SK-N-SH (cell line): ENCODE measurements around the gene ATG9A. TPM values are rescaled to one million over a fixed set of nuclear protein-coding genes. Genes with fewer than 3 reads are reported as not detected.
"Not testable (repeated sequence)": the region's sequence is repeated elsewhere in the genome, so short reads cannot be mapped to it uniquely, and the experiment has no call there.

Experiments used
- CTCF ChIA-PET: fragments of 300-600, 350-600 bp; formaldehyde crosslinking; extraction: SDS; loops from one replicate; lab custom pipeline; 2021; lab: Yijun Ruan, JAX
- POLR2A ChIA-PET: fragments of 350-600 bp; sonication (Branson Sonifier 250); formaldehyde crosslinking; extraction: SDS; loops from one replicate; lab custom pipeline; 2020; ENCODE audit warnings: antibody characterized with exemption, inconsistent platforms; lab: Yijun Ruan, JAX
- DNase-seq: peaks from one replicate; pipeline ENCODE4 v3.0.0; 2012
- H2AFZ ChIP-seq: fragments of 200-600 bp; sonication (generic); 2 replicates; pipeline ENCODE4 v1.8.1; 2016; ENCODE audit warnings: antibody characterized with exemption, mild to moderate bottlenecking, low read depth
- H3F3A ChIP-seq: fragments of 200-600 bp; sonication (generic); replicated peaks from 2 replicates; pipeline ENCODE3; 2016; ENCODE audit warnings: antibody characterized with exemption, mild to moderate bottlenecking; ENCODE audit not compliant: insufficient read depth
- H3K27ac ChIP-seq, 2 experiments: fragments of 200-500 bp in 1 of 2; fragments of 200-600 bp in 1 of 2; sonication (Bioruptor generic) in 1 of 2; sonication (generic), shearing (Covaris generic) in 1 of 2; 2 replicates each; pipeline versions ENCODE4 v1.5.1 to v1.6.1; 2014 to 2016; ENCODE audit warnings: low read depth in 2 of 2, inconsistent platforms in 1 of 2, low read length in 1 of 2, mild to moderate bottlenecking in 1 of 2, mixed read lengths in 1 of 2
- H3K27me3 ChIP-seq: fragments of 200-600 bp; sonication (generic), shearing (Covaris generic); 2 replicates; pipeline ENCODE4 v1.6.1; 2016; ENCODE audit warnings: mixed run types; ENCODE audit not compliant: insufficient read depth
- H3K36me3 ChIP-seq, 2 experiments: fragments of 200-500 bp in 1 of 2; fragments of 200-600 bp in 1 of 2; sonication (Bioruptor generic) in 1 of 2; sonication (generic) in 1 of 2; replicated peaks in 1 of 2; 2 replicates each; pipeline versions ENCODE3 to v1.5.1; 2014 to 2016; ENCODE audit warnings: low read length in 1 of 2, mild to moderate bottlenecking in 1 of 2; ENCODE audit not compliant: insufficient read depth in 2 of 2, control insufficient read depth in 1 of 2
- H3K4me1 ChIP-seq, 2 experiments: fragments of 200-500 bp in 1 of 2; fragments of 200-600 bp in 1 of 2; sonication (Bioruptor generic) in 1 of 2; sonication (generic), shearing (Covaris generic) in 1 of 2; 2 replicates each; pipeline versions ENCODE4 v1.5.1 to v1.6.1; 2014 to 2016; ENCODE audit warnings: low read depth in 1 of 2, low read length in 1 of 2, mixed run types in 1 of 2; ENCODE audit not compliant: insufficient read depth in 2 of 2, control insufficient read depth in 1 of 2
- H3K4me2 ChIP-seq: fragments of 200-600 bp; sonication (generic), shearing (Covaris generic); 2 replicates; pipeline ENCODE4 v1.6.1; 2017; ENCODE audit warnings: mixed run types
- H3K4me3 ChIP-seq, 2 experiments: fragments of 200-500 bp in 1 of 2; fragments of 200-600 bp in 1 of 2; sonication (Bioruptor generic) in 1 of 2; sonication (generic), shearing (Covaris generic) in 1 of 2; 2 replicates each; pipeline versions ENCODE4 v1.5.1 to v1.8.1; 2014 to 2016; ENCODE audit warnings: low read depth in 2 of 2, inconsistent platforms in 1 of 2, low read length in 1 of 2, mild to moderate bottlenecking in 1 of 2, mixed read lengths in 1 of 2, moderate library complexity in 1 of 2
- H3K79me2 ChIP-seq: fragments of 200-600 bp; sonication (generic); 2 replicates; pipeline ENCODE4 v1.8.1; 2017; ENCODE audit warnings: mild to moderate bottlenecking; ENCODE audit not compliant: insufficient read depth
- H3K9ac ChIP-seq: fragments of 200-600 bp; sonication (generic); 2 replicates; pipeline ENCODE4 v1.6.1; 2017; ENCODE audit warnings: mixed run types
- H3K9me2 ChIP-seq: fragments of 200-600 bp; sonication (generic); 2 replicates; pipeline ENCODE4 v1.6.1; 2017; ENCODE audit warnings: mixed run types
- H3K9me3 ChIP-seq: fragments of 200-600 bp; sonication (generic); 2 replicates; pipeline ENCODE4 v1.6.1; 2017; ENCODE audit warnings: mixed run types, mild to moderate bottlenecking, moderate library complexity
- H4K20me1 ChIP-seq: fragments of 200-600 bp; sonication (generic); 2 replicates; pipeline ENCODE4 v1.6.1; 2017; ENCODE audit warnings: mild to moderate bottlenecking, mixed run types; ENCODE audit not compliant: insufficient read depth
- CHD2 ChIP-seq: fragments of 150-350 bp; IDR thresholded peaks from 2 replicates; pipeline ENCODE4 v1.6.1; 2018; ENCODE audit warnings: low read length; ENCODE audit not compliant: partially characterized antibody
- GABPA ChIP-seq: IDR thresholded peaks from 2 replicates; pipeline ENCODE4 v1.4.0; 2012; ENCODE audit warnings: low read depth, mild to moderate bottlenecking
- GATA2 ChIP-seq: sonication (generic); formaldehyde crosslinking; IDR thresholded peaks from 2 replicates; pipeline ENCODE4 v1.5.0; 2020; ENCODE audit warnings: mild to moderate bottlenecking, missing genetic modification reagents
- JUND ChIP-seq: IDR thresholded peaks from 2 replicates; pipeline ENCODE4 v1.4.0; 2012
- MXI1 ChIP-seq: IDR thresholded peaks from 2 replicates; pipeline ENCODE4 v1.6.1; 2012; ENCODE audit warnings: mild to moderate bottlenecking, low read depth, low read length, improper control_type of control experiment
- POLR2AphosphoS5 ChIP-seq: IDR thresholded peaks from 2 replicates; pipeline ENCODE4 v1.6.1; 2012; ENCODE audit warnings: low read depth, low read length
- RAD21 ChIP-seq: IDR thresholded peaks from 2 replicates; pipeline ENCODE4 v1.6.1; 2012; ENCODE audit warnings: mild to moderate bottlenecking, low read length
- RCOR1 ChIP-seq: fragments of 150-350 bp; IDR thresholded peaks from 2 replicates; pipeline ENCODE4 v1.6.1; 2017; ENCODE audit warnings: antibody characterized with exemption, low read length
- REST ChIP-seq: IDR thresholded peaks from 2 replicates; pipeline ENCODE4 v1.6.1; 2012; ENCODE audit warnings: mild to moderate bottlenecking, low read depth, low read length, moderate library complexity
- RFX5 ChIP-seq: IDR thresholded peaks from 2 replicates; pipeline ENCODE4 v1.6.1; 2012; ENCODE audit warnings: mild to moderate bottlenecking, improper control_type of control experiment, low read length
- SMC3 ChIP-seq: IDR thresholded peaks from 2 replicates; pipeline ENCODE4 v1.6.1; 2012; ENCODE audit warnings: low read depth, low read length, improper control_type of control experiment
- TAF1 ChIP-seq: IDR thresholded peaks from 2 replicates; pipeline ENCODE4 v1.6.1; 2012; ENCODE audit warnings: low read depth, mild to moderate bottlenecking, low read length, moderate library complexity, borderline replicate concordance
- TCF12 ChIP-seq: IDR thresholded peaks from 2 replicates; pipeline ENCODE4 v1.4.0; 2012
- TEAD4 ChIP-seq: IDR thresholded peaks from 2 replicates; pipeline ENCODE4 v1.4.0; 2012; ENCODE audit warnings: mild to moderate bottlenecking, borderline replicate concordance; ENCODE audit not compliant: insufficient read depth
- USF1 ChIP-seq: IDR thresholded peaks from 2 replicates; pipeline ENCODE4 v1.4.0; 2012; ENCODE audit warnings: low read depth, borderline replicate concordance
- USF2 ChIP-seq: fragments of 150-350 bp; IDR thresholded peaks from 2 replicates; pipeline ENCODE4 v1.6.1; 2017; ENCODE audit warnings: antibody characterized with exemption, low read length, low read depth, borderline replicate concordance
- YY1 ChIP-seq: IDR thresholded peaks from 2 replicates; pipeline ENCODE4 v1.4.0; 2012; ENCODE audit warnings: low read depth, mild to moderate bottlenecking
- WGBS: methylation state at CpG from one replicate; pipeline ENCODE4 v1.1.6; 2017; ENCODE audit warnings: low lambda C conversion rate; 5-methylcytosine and 5-hydroxymethylcytosine counted together
- polyA plus RNA-seq, 3 experiments: library from polyadenylated mRNA; depleted of rRNA; stranded (reverse); fragments of >200 nt; gene quantifications; 2 replicates each; pipeline ENCODE4 v1.2.3, GENCODE V29; 2012
- TF ChIP-seq, protein P1 (sequence below): fragments of 150-350 bp; IDR thresholded peaks from 2 replicates; pipeline ENCODE4 v1.6.1; 2016; ENCODE audit warnings: mild to moderate bottlenecking, low read depth, low read length
- TF ChIP-seq, protein P2 (sequence below): fragments of 200-600 bp; sonication (generic); IDR thresholded peaks from 2 replicates; pipeline ENCODE4 v1.6.1; 2017; ENCODE audit warnings: antibody characterized with exemption, mild to moderate bottlenecking, moderate library complexity

The ATG9A gene
- polyA plus RNA-seq, 1 of the 3 experiments (the other 2 are of a cell fraction) = 29.6 TPM

DNA sequence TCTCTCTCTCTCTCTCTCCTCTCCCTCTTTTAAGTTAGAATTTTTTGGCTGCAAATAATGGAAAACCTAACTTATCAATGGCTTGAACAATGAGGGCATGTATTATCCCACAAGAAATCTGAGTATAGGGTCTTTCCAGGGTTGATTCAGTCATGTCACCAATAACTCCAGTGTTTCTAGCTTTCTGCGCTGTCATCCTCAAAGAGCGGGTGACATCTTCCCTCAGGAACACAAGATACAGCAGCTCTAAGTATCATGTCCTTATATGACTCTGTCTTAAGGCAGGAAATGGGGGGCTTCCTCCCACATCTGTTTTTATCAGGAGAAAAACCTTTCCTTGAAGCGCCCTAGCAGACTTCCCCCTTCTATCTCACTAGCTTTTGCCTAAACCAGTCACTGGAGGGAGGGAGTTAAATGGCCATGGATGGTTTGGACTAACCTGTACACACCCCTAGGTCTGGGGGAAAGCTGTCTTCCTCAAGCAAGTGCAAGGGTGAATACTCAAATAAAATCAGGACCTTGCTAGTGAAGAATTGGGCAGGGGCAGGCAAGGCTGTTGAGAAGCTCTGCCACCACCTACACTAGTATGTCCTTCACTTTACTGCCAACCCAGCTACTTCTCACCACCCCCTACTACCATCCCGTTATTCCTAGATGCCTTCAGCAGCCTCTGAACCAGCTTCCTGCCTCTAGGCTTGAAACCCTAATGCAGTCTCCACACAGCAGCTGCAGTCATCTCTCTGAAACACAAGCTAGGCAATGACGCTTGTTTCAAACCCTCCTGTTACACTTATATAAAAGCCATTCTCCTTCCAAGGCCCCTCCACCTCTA, 31.8 kb upstream of the ATG9A start:
- Histone ChIP-seq H3K9me3 (no peaks in the 10 kb centered on the region), H3K27ac (no peak overlapping the region), H2AFZ (no peak overlapping the region), H3K4me2 (no peak overlapping the region), H3K79me2 (no peaks in the 10 kb centered on the region), H3K27me3 (peaks cover 28% of the 10 kb centered on the region; the same call in 1 of the 2 replicates), H3K4me3 (no peak overlapping the region), H3K9ac (no peak overlapping the region), H3F3A (no peaks in the 10 kb centered on the region), H4K20me1 (no peaks in the 10 kb centered on the region), H3K4me1 (no peaks in the 10 kb centered on the region), H3K9me2 (no peaks in the 10 kb centered on the region), H3K36me3 (no peaks in the 10 kb centered on the region)
- CTCF ChIA-PET = interaction anchor here (1.1 to 3.5 kb wide), 4 partner anchors 9 to 33 kb away, joined by 3 to 20 read pairs (median 10); no protein-coding TSS in a partner anchor
- TF ChIP-seq, protein P1, sequence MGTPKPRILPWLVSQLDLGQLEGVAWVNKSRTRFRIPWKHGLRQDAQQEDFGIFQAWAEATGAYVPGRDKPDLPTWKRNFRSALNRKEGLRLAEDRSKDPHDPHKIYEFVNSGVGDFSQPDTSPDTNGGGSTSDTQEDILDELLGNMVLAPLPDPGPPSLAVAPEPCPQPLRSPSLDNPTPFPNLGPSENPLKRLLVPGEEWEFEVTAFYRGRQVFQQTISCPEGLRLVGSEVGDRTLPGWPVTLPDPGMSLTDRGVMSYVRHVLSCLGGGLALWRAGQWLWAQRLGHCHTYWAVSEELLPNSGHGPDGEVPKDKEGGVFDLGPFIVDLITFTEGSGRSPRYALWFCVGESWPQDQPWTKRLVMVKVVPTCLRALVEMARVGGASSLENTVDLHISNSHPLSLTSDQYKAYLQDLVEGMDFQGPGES = no peak
- no peak for TF ChIP-seq TEAD4
- no peak for TF ChIP-seq GABPA
- TF ChIP-seq MXI1 = no peak
- TF ChIP-seq RAD21 = no peak
- TF ChIP-seq SMC3 = no peak
- no peak for TF ChIP-seq TAF1
- TF ChIP-seq JUND = no peak
- no peak for TF ChIP-seq USF1
- no peak for TF ChIP-seq RFX5
- no peak for TF ChIP-seq GATA2 (CRISPR knock-in tag)
- no peak for TF ChIP-seq CHD2
- no peak for TF ChIP-seq POLR2AphosphoS5
- TF ChIP-seq USF2 = no peak
- no peak for TF ChIP-seq RCOR1
- TF ChIP-seq REST = no peak
- TF ChIP-seq YY1 = no peak
- TF ChIP-seq, protein P2, sequence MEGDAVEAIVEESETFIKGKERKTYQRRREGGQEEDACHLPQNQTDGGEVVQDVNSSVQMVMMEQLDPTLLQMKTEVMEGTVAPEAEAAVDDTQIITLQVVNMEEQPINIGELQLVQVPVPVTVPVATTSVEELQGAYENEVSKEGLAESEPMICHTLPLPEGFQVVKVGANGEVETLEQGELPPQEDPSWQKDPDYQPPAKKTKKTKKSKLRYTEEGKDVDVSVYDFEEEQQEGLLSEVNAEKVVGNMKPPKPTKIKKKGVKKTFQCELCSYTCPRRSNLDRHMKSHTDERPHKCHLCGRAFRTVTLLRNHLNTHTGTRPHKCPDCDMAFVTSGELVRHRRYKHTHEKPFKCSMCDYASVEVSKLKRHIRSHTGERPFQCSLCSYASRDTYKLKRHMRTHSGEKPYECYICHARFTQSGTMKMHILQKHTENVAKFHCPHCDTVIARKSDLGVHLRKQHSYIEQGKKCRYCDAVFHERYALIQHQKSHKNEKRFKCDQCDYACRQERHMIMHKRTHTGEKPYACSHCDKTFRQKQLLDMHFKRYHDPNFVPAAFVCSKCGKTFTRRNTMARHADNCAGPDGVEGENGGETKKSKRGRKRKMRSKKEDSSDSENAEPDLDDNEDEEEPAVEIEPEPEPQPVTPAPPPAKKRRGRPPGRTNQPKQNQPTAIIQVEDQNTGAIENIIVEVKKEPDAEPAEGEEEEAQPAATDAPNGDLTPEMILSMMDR = no peak
- no peak for TF ChIP-seq TCF12
- DNase-seq = no peak
- POLR2A ChIA-PET = interaction anchor here (0.7 to 1.6 kb wide), 3 partner anchors 15 to 87 kb away, joined by 3 to 4 read pairs (median 3); partner anchors contain the start of genes PTPRN and STK16
- 51% methylated on average over 5 of the region's 5 CpGs for WGBS

DNA sequence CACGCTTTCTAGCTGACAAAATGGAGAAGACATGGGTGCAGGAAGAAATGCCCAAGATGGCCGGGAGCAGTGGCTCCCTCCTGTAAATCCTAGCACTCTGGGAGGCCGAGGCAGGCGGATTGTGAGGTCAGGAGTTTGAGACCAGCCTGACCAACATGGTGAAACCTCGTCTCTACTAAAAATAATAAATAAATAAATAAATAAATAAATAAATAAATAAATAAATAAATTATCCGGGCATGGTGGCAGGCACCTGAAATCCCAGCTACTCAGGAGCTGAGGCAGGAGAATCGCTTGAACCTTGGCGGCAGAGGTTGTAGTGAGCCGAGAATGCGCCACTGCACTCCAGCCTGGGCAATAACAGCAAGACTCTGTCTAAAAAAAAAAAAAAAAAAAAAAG, 29.5 kb upstream of the ATG9A start:
- not testable (repeated sequence) for H4K20me1 ChIP-seq, H2AFZ ChIP-seq, H3K4me3 ChIP-seq, H3K4me2 ChIP-seq, H3K79me2 ChIP-seq, H3K27ac ChIP-seq, H3K36me3 ChIP-seq, H3K9me2 ChIP-seq, DNase-seq, H3K4me1 ChIP-seq, H3K9ac ChIP-seq, H3F3A ChIP-seq, H3K9me3 ChIP-seq
- 47% methylated on average over 10 of the region's 10 CpGs for WGBS
- CTCF ChIA-PET = interaction anchor here (0.8 to 1.2 kb wide), 4 partner anchors 19 to 99 kb away, joined by 3 to 5 read pairs (median 4); no protein-coding TSS in a partner anchor
- POLR2A ChIA-PET = interaction anchor here (0.6 kb wide), 1 partner anchor 45 kb away, joined by 3 read pairs; no protein-coding TSS in a partner anchor
- H3K27me3 ChIP-seq = peaks cover 44% of the 10 kb centered on the region
